CD14-positive monocyte (primary cell): ENCODE results near the gene SELENOI. TPM values are rescaled to one million over a fixed set of nuclear protein-coding genes. Genes with fewer than 3 reads are reported as not detected.

Experiments used
- DNase-seq, 3 donors: peaks; one replicate each; pipeline ENCODE4 v3.0.0-alpha.2; 2011 to 2022
- H2AFZ ChIP-seq: 2 replicates; pipeline ENCODE4 v1.6.0; 2012; ENCODE audit warnings: mild to moderate bottlenecking, low read depth, low read length, inconsistent platforms; ENCODE audit not compliant: insufficient read depth, poor library complexity, severe bottlenecking
- H3K27ac ChIP-seq, 2 donors: 1 replicate in 1 of 2; 2 replicates in 1 of 2; pipeline ENCODE4 v1.5.1; 2012 to 2013; ENCODE audit warnings: low read length in 2 of 2, control low read depth in 1 of 2, inconsistent platforms in 1 of 2, low read depth in 1 of 2, mild to moderate bottlenecking in 1 of 2
- H3K27me3 ChIP-seq, 2 donors: one replicate each; pipeline versions ENCODE4 v1.6.0 to v1.6.1; 2011 to 2013; ENCODE audit warnings: low read length in 2 of 2; ENCODE audit not compliant: control insufficient read depth in 2 of 2, insufficient read depth in 2 of 2
- H3K36me3 ChIP-seq, 2 donors: replicated peaks in 1 of 2; 1 replicate in 1 of 2; 2 replicates in 1 of 2; pipeline versions ENCODE4 v1.5.1 to v1.6.1; 2012 to 2013; ENCODE audit warnings: low read length in 2 of 2, control low read depth in 1 of 2, inconsistent platforms in 1 of 2, mild to moderate bottlenecking in 1 of 2; ENCODE audit not compliant: insufficient read depth in 2 of 2, control insufficient read depth in 1 of 2
- H3K4me1 ChIP-seq, 2 donors: 1 replicate in 1 of 2; 2 replicates in 1 of 2; pipeline versions ENCODE4 v1.5.1 to v1.6.1; 2012 to 2013; ENCODE audit warnings: low read length in 2 of 2, control low read depth in 1 of 2, inconsistent platforms in 1 of 2, mild to moderate bottlenecking in 1 of 2, moderate library complexity in 1 of 2; ENCODE audit not compliant: insufficient read depth in 2 of 2, control insufficient read depth in 1 of 2
- H3K4me2 ChIP-seq: replicated peaks from 2 replicates; pipeline ENCODE3; 2012; ENCODE audit warnings: low read length, moderate library complexity, mild to moderate bottlenecking; ENCODE audit not compliant: poor library complexity, severe bottlenecking; ENCODE audit errors: extremely low read depth
- H3K4me3 ChIP-seq, 3 experiments: fragments of 200-600 bp in 1 of 3; sonication (generic) in 1 of 3; replicated peaks in 1 of 3; 1 replicate in 2 of 3; 2 replicates in 1 of 3; pipeline ENCODE4 v1.5.1; 2011 to 2013; ENCODE audit warnings: low read length in 3 of 3, mild to moderate bottlenecking in 3 of 3, control low read depth in 2 of 3, low read depth in 2 of 3, inconsistent platforms in 1 of 3, moderate library complexity in 1 of 3
- H3K79me2 ChIP-seq: 2 replicates; pipeline ENCODE4 v1.6.0; 2012; ENCODE audit warnings: mild to moderate bottlenecking, control low read depth, inconsistent platforms, low read length, moderate library complexity; ENCODE audit not compliant: insufficient read depth
- H3K9ac ChIP-seq: 2 replicates; pipeline ENCODE4 v1.6.0; 2017; ENCODE audit warnings: low read length, mild to moderate bottlenecking; ENCODE audit not compliant: insufficient read depth, poor library complexity, severe bottlenecking
- H3K9me3 ChIP-seq, 2 donors: replicated peaks in 1 of 2; 1 replicate in 1 of 2; 2 replicates in 1 of 2; pipeline versions ENCODE4 v1.5.1 to v1.6.1; 2012 to 2013; ENCODE audit warnings: low read length in 2 of 2, control low read depth in 1 of 2; ENCODE audit not compliant: control insufficient read depth in 1 of 2, insufficient read depth in 1 of 2
- H4K20me1 ChIP-seq: 2 replicates; pipeline ENCODE4 v1.6.0; 2012; ENCODE audit warnings: mild to moderate bottlenecking, low read length, control low read depth, moderate library complexity; ENCODE audit not compliant: insufficient read depth
- H3K27ac Mint-ChIP-seq, 7 donors: one replicate each; pipeline ENCODE4 v1.8.0; 2020; ENCODE audit warnings: mild to moderate bottlenecking in 7 of 7, mixed read lengths in 7 of 7, moderate library complexity in 6 of 7, inconsistent platforms in 2 of 7
- H3K27me3 Mint-ChIP-seq, 3 donors: one replicate each; pipeline ENCODE4 v1.8.0; 2021 to 2022; ENCODE audit warnings: low read depth in 3 of 3, mild to moderate bottlenecking in 3 of 3, mixed read lengths in 3 of 3, moderate library complexity in 3 of 3, inconsistent platforms in 1 of 3
- H3K36me3 Mint-ChIP-seq, 2 donors: one replicate each; pipeline ENCODE4 v1.8.0; 2020; ENCODE audit warnings: mixed read lengths in 2 of 2, inconsistent platforms in 1 of 2, mild to moderate bottlenecking in 1 of 2
- H3K4me1 Mint-ChIP-seq: one replicate; pipeline ENCODE4 v1.8.0; 2020; ENCODE audit warnings: mild to moderate bottlenecking, mixed read lengths
- H3K4me3 Mint-ChIP-seq, 2 donors: one replicate each; pipeline ENCODE4 v1.8.0; 2020; ENCODE audit warnings: mild to moderate bottlenecking in 2 of 2, mixed read lengths in 2 of 2, moderate library complexity in 1 of 2
- H3K9me3 Mint-ChIP-seq, 7 donors: one replicate each; pipeline ENCODE4 v1.8.0; 2020 to 2022; ENCODE audit warnings: mixed read lengths in 7 of 7, mild to moderate bottlenecking in 6 of 7, moderate library complexity in 6 of 7, inconsistent platforms in 2 of 7
- WGBS: methylation state at CpG from one replicate; pipeline ENCODE4 v1.1.5; 2013; ENCODE audit warnings: missing lambda C conversion rate; ENCODE audit not compliant: insufficient coverage; 5-methylcytosine and 5-hydroxymethylcytosine counted together
- intact Hi-C, 2 donors: fragments of 100-400 bp; cut with micrococcal nuclease; formaldehyde crosslinking; loops; one replicate each; pipeline versions ENCODE4 v1.15.0 to v1.15.1; 2023
- polyA plus RNA-seq, 3 donors: library from polyadenylated mRNA; depleted of rRNA in 1 of 3; unstranded in 2 of 3; stranded (reverse) in 1 of 3; fragments of 300-500 nt in 2 of 3; fragments of >200 nt in 1 of 3; fragmentation: Illumina TruSeq in 2 of 3; gene quantifications; 1 replicate in 2 of 3; 2 replicates in 1 of 3; pipeline ENCODE4 v1.2.3, GENCODE V29; 2012 to 2021
- TF ChIP-seq, protein P1 (sequence below): fragments of 200-600 bp; IDR thresholded peaks from one replicate; pipeline ENCODE4 v1.8.0; 2022; ENCODE audit warnings: antibody characterized with exemption, mild to moderate bottlenecking

SELENOI gene
- polyA plus RNA-seq, 3 donors = 2.3 to 3.2 (median 2.5) TPM

- Histone ChIP-seq H3K4me2 (no peak overlapping the region), H3K27ac (no peak overlapping the region), H4K20me1 (no peaks in the 10 kb centered on the region), H3K36me3 (no peaks in the 10 kb centered on the region), H3K79me2 (no peaks in the 10 kb centered on the region), H3K4me1 (peaks cover 2% of the 10 kb centered on the region in 2 donors), H3K4me3 (no peak overlapping the region), H3K9ac (no peak overlapping the region), H3K27me3 (no peaks in the 10 kb centered on the region), H3K9me3 (no peaks in the 10 kb centered on the region), H2AFZ (no peak overlapping the region)
- Mint-ChIP-seq H3K27ac (no peak overlapping the region), H3K27me3 (peaks cover 0 to 2% (median 0%) of the 10 kb centered on the region in 3 donors), H3K36me3 (peaks cover 0 to 6% of the 10 kb centered on the region in 2 donors), H3K4me1 (peaks cover 11% of the 10 kb centered on the region), H3K4me3 (no peak overlapping the region), H3K9me3 (peaks cover 0 to 2% (median 0%) of the 10 kb centered on the region in 7 donors)
- no peak for DNase-seq
- WGBS = 100% methylated on average over 2 of the region's 6 CpGs
- intact Hi-C loops = no loop called here
- TF ChIP-seq, protein P1, sequence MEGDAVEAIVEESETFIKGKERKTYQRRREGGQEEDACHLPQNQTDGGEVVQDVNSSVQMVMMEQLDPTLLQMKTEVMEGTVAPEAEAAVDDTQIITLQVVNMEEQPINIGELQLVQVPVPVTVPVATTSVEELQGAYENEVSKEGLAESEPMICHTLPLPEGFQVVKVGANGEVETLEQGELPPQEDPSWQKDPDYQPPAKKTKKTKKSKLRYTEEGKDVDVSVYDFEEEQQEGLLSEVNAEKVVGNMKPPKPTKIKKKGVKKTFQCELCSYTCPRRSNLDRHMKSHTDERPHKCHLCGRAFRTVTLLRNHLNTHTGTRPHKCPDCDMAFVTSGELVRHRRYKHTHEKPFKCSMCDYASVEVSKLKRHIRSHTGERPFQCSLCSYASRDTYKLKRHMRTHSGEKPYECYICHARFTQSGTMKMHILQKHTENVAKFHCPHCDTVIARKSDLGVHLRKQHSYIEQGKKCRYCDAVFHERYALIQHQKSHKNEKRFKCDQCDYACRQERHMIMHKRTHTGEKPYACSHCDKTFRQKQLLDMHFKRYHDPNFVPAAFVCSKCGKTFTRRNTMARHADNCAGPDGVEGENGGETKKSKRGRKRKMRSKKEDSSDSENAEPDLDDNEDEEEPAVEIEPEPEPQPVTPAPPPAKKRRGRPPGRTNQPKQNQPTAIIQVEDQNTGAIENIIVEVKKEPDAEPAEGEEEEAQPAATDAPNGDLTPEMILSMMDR = no peak
Measured at GRCh38 chr2:26305540-26305939, 40.4 kb upstream of the SELENOI start.

- no peaks in the 10 kb centered on the region for H3K4me1 Mint-ChIP-seq
- Histone ChIP-seq H4K20me1 (no peaks in the 10 kb centered on the region), H3K79me2 (no peaks in the 10 kb centered on the region), H3K4me1 (no peaks in the 10 kb centered on the region), H2AFZ (no peak overlapping the region), H3K4me2 (no peak overlapping the region), H3K9me3 (no peaks in the 10 kb centered on the region), H3K27me3 (no peaks in the 10 kb centered on the region), H3K36me3 (no peaks in the 10 kb centered on the region), H3K4me3 (no peak overlapping the region), H3K9ac (no peak overlapping the region), H3K27ac (no peak overlapping the region)
- no peak for DNase-seq
- TF ChIP-seq, protein P1 = no peak
- peaks cover 0 to 1% (median 0%) of the 10 kb centered on the region in 7 donors for H3K9me3 Mint-ChIP-seq
- H3K27me3 Mint-ChIP-seq = peaks cover 0 to 2% (median 2%) of the 10 kb centered on the region in 3 donors
- no peak overlapping the region for H3K27ac Mint-ChIP-seq
- intact Hi-C loops = no loop called here
- 90% methylated on average over 5 of the region's 10 CpGs for WGBS
- H3K36me3 Mint-ChIP-seq = peaks cover 0 to 3% of the 10 kb centered on the region in 2 donors
- no peak overlapping the region for H3K4me3 Mint-ChIP-seq
Measured at GRCh38 chr2:26309921-26310320, 36.0 kb upstream of the SELENOI start.
